ENCODE measurements around the gene PTPRK. TPM values are rescaled to one million over a fixed set of nuclear protein-coding genes. Genes with fewer than 3 reads are reported as not detected.

PTPRK gene
- polyA plus RNA-seq, 3 donors, result 0.01 TPM; not detected in 2

- Mint-ChIP-seq H3K36me3 (no peaks in the 10 kb centered on the region), H3K27ac (no peak overlapping the region), H3K4me1 (no peaks in the 10 kb centered on the region), H3K4me3 (no peak overlapping the region), H3K9me3 (no peaks in the 10 kb centered on the region), H3K27me3 (ENCODE audit: low read depth in 3 of 3) (peaks cover 0 to 6% (median 0%) of the 10 kb centered on the region in 3 donors)
- Histone ChIP-seq H2AFZ (ENCODE audit: insufficient read depth, low read depth, low read length, poor library complexity, severe bottlenecking) (no peak overlapping the region), H3K4me2 (replicated peaks; ENCODE audit: extremely low read depth, low read length, poor library complexity, severe bottlenecking) (no peak overlapping the region), H4K20me1 (ENCODE audit: insufficient read depth, low read length) (no peaks in the 10 kb centered on the region), H3K4me3 (replicated peaks in 1 of 3; ENCODE audit: low read depth in 2 of 3, low read length in 3 of 3) (no peak overlapping the region), H3K4me1 (ENCODE audit: control insufficient read depth in 1 of 2, insufficient read depth in 2 of 2, low read length in 2 of 2) (no peaks in the 10 kb centered on the region), H3K9ac (ENCODE audit: insufficient read depth, low read length, poor library complexity, severe bottlenecking) (no peak overlapping the region), H3K27me3 (ENCODE audit: control insufficient read depth in 2 of 2, insufficient read depth in 2 of 2, low read length in 2 of 2) (peaks cover 0 to 2% of the 10 kb centered on the region in 2 donors), H3K36me3 (replicated peaks in 1 of 2; ENCODE audit: control insufficient read depth in 1 of 2, insufficient read depth in 2 of 2, low read length in 2 of 2) (no peaks in the 10 kb centered on the region), H3K9me3 (replicated peaks in 1 of 2; ENCODE audit: control insufficient read depth in 1 of 2, insufficient read depth in 1 of 2, low read length in 2 of 2) (no peaks in the 10 kb centered on the region), H3K27ac (ENCODE audit: low read depth in 1 of 2, low read length in 2 of 2) (no peak overlapping the region), H3K79me2 (ENCODE audit: insufficient read depth, low read length) (no peaks in the 10 kb centered on the region)
- WGBS (ENCODE audit: insufficient coverage), result no CpG with 5 or more reads among the region's 1 CpG
- no peak for DNase-seq
- intact Hi-C loops (cut with micrococcal nuclease), result no loop called here
- no peak for TF ChIP-seq CTCF (IDR thresholded peaks at IDR 0.05)
Measured at GRCh38 chr6:128509709-128510108, 10.7 kb downstream of the PTPRK start.

GRCh38 chr6:128508588-128509296, 11.7 kb downstream of the PTPRK start:
- no peaks in the 10 kb centered on the region for H3K9me3 Mint-ChIP-seq
- Histone ChIP-seq H3K79me2 (ENCODE audit: insufficient read depth, low read length) (no peaks in the 10 kb centered on the region), H3K9ac (ENCODE audit: insufficient read depth, low read length, poor library complexity, severe bottlenecking) (no peak overlapping the region), H3K27me3 (ENCODE audit: control insufficient read depth in 2 of 2, insufficient read depth in 2 of 2, low read length in 2 of 2) (peaks cover 0 to under 1% of the 10 kb centered on the region in 2 donors), H4K20me1 (ENCODE audit: insufficient read depth, low read length) (no peaks in the 10 kb centered on the region), H3K9me3 (replicated peaks in 1 of 2; ENCODE audit: control insufficient read depth in 1 of 2, insufficient read depth in 1 of 2, low read length in 2 of 2) (no peaks in the 10 kb centered on the region), H3K4me1 (ENCODE audit: control insufficient read depth in 1 of 2, insufficient read depth in 2 of 2, low read length in 2 of 2) (no peaks in the 10 kb centered on the region), H3K4me2 (replicated peaks; ENCODE audit: extremely low read depth, low read length, poor library complexity, severe bottlenecking) (no peak overlapping the region), H2AFZ (ENCODE audit: insufficient read depth, low read depth, low read length, poor library complexity, severe bottlenecking) (no peak overlapping the region), H3K27ac (ENCODE audit: low read depth in 1 of 2, low read length in 2 of 2) (no peak overlapping the region), H3K36me3 (replicated peaks in 1 of 2; ENCODE audit: control insufficient read depth in 1 of 2, insufficient read depth in 2 of 2, low read length in 2 of 2) (no peaks in the 10 kb centered on the region), H3K4me3 (replicated peaks in 1 of 3; ENCODE audit: low read depth in 2 of 3, low read length in 3 of 3) (no peak overlapping the region)
- H3K36me3 Mint-ChIP-seq, result no peaks in the 10 kb centered on the region
- DNase-seq, result no peak
- H3K4me1 Mint-ChIP-seq, result no peaks in the 10 kb centered on the region
- WGBS (ENCODE audit: insufficient coverage), result 93% methylated on average over 3 of the region's 15 CpGs
- peaks cover 0 to 3% (median 0%) of the 10 kb centered on the region in 3 donors for H3K27me3 Mint-ChIP-seq (ENCODE audit: low read depth in 3 of 3)
- intact Hi-C loops (cut with micrococcal nuclease), result no loop called here
- no peak for TF ChIP-seq CTCF (IDR thresholded peaks at IDR 0.05)
- no peak overlapping the region for H3K27ac Mint-ChIP-seq
- no peak overlapping the region for H3K4me3 Mint-ChIP-seq

Measured in CD14-positive monocyte (primary cell).